OCI-LY1 (cell line): ENCODE results near the gene AMOTL1.

Source experiments
- H2AFZ ChIP-seq: fragments of 200-600 bp; sonication (generic), shearing (Covaris generic); 2 replicates; pipeline ENCODE4 v1.6.0; 2014; ENCODE audit warnings: antibody characterized with exemption, mild to moderate bottlenecking, low read length
- H3F3A ChIP-seq: fragments of 200-600 bp; sonication (generic), shearing (Covaris generic); 2 replicates; pipeline ENCODE4 v1.6.0; 2014; ENCODE audit warnings: mild to moderate bottlenecking, antibody characterized with exemption, low read length, moderate library complexity; ENCODE audit not compliant: insufficient read depth
- H3K27ac ChIP-seq: fragments of 200-600 bp; sonication (generic); 2 replicates; pipeline ENCODE4 v1.5.1; 2014; ENCODE audit warnings: low read length, mixed run types, mild to moderate bottlenecking, low read depth; ENCODE audit not compliant: poor library complexity, severe bottlenecking
- H3K27me3 ChIP-seq: fragments of 200-600 bp; sonication (generic); 2 replicates; pipeline ENCODE4 v1.6.0; 2014; ENCODE audit warnings: antibody characterized with exemption, mild to moderate bottlenecking, low read length, moderate library complexity; ENCODE audit not compliant: insufficient read depth
- H3K36me3 ChIP-seq: fragments of 200-600 bp; sonication (generic); 2 replicates; pipeline ENCODE4 v1.6.1; 2014; ENCODE audit warnings: mild to moderate bottlenecking, antibody characterized with exemption, low read length, moderate library complexity, mixed read lengths; ENCODE audit not compliant: insufficient read depth
- H3K4me1 ChIP-seq: fragments of 200-600 bp; sonication (generic); 2 replicates; pipeline ENCODE4 v1.5.1; 2014; ENCODE audit warnings: mild to moderate bottlenecking, low read length, moderate library complexity; ENCODE audit not compliant: insufficient read depth, severe bottlenecking
- H3K4me2 ChIP-seq: fragments of 200-600 bp; sonication (generic), shearing (Covaris generic); 2 replicates; pipeline ENCODE4 v1.6.1; 2014; ENCODE audit warnings: low read length
- H3K4me3 ChIP-seq: fragments of 200-600 bp; sonication (generic); 2 replicates; pipeline ENCODE4 v1.5.1; 2014; ENCODE audit warnings: low read length, low read depth, mild to moderate bottlenecking, mixed read lengths; ENCODE audit not compliant: poor library complexity, severe bottlenecking
- H3K79me2 ChIP-seq: fragments of 200-600 bp; shearing (Covaris generic); 2 replicates; pipeline ENCODE4 v1.6.1; 2016; ENCODE audit warnings: mixed run types, low read length, mixed read lengths; ENCODE audit not compliant: insufficient read depth
- H3K9ac ChIP-seq: fragments of 200-600 bp; sonication (generic), shearing (Covaris generic); 2 replicates; pipeline ENCODE4 v1.6.1; 2014; ENCODE audit warnings: mild to moderate bottlenecking, low read length, mixed read lengths
- H3K9me2 ChIP-seq: fragments of 200-600 bp; sonication (generic), shearing (Covaris generic); 2 replicates; pipeline ENCODE4 v1.6.1; 2014; ENCODE audit warnings: low read depth, mild to moderate bottlenecking, low read length, mixed read lengths
- H3K9me3 ChIP-seq: fragments of 200-600 bp; shearing (Covaris generic); 2 replicates; pipeline ENCODE4 v1.6.1; 2014; ENCODE audit warnings: low read length, mixed read lengths
- H4K20me1 ChIP-seq: fragments of 200-600 bp; sonication (generic), shearing (Covaris generic); 2 replicates; pipeline ENCODE4 v1.6.0; 2016; ENCODE audit warnings: mild to moderate bottlenecking, low read length; ENCODE audit not compliant: insufficient read depth
- EZH2 ChIP-seq: fragments of 200-600 bp; sonication (generic), shearing (Covaris generic); IDR thresholded peaks from 2 replicates; pipeline ENCODE4 v1.8.0; 2017; ENCODE audit warnings: borderline replicate concordance, mixed run types, mild to moderate bottlenecking, antibody characterized with exemption, low read length, moderate library complexity, mixed read lengths
- TF ChIP-seq, protein P1 (sequence below): fragments of 200-600 bp; sonication (generic), shearing (Covaris generic); IDR thresholded peaks from 2 replicates; pipeline ENCODE4 v1.5.1; 2017; ENCODE audit warnings: mild to moderate bottlenecking, antibody characterized with exemption, low read length, moderate library complexity, mixed read lengths

AMOTL1 gene

DNA sequence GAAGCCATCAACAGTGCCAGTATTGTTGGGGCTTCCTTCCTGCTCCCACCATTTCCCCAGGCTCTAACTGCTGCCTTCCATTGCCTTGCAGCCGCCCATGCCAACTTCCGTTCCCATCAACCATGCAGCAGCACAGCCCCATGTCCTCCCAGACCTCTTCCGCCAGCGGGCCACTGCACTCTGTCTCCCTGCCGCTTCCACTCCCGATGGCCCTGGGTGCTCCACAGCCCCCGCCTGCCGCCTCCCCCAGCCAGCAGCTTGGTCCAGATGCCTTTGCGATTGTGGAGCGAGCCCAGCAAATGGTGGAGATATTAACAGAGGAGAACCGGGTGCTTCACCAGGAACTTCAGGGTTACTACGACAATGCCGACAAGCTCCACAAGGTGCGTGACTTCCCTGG is 53.3 kb downstream of the AMOTL1 start:
- H3F3A ChIP-seq, result no peaks in the 10 kb centered on the region
- no peak overlapping the region for H3K4me2 ChIP-seq
- H3K79me2 ChIP-seq, result no peaks in the 10 kb centered on the region
- H3K9me3 ChIP-seq, result no peaks in the 10 kb centered on the region
- H3K27me3 ChIP-seq, result no peaks in the 10 kb centered on the region
- H3K9me2 ChIP-seq, result no peaks in the 10 kb centered on the region
- H3K4me3 ChIP-seq, result no peak overlapping the region
- no peak overlapping the region for H2AFZ ChIP-seq
- no peaks in the 10 kb centered on the region for H4K20me1 ChIP-seq
- no peaks in the 10 kb centered on the region for H3K36me3 ChIP-seq
- H3K4me1 ChIP-seq, result no peaks in the 10 kb centered on the region
- TF ChIP-seq, protein P1, sequence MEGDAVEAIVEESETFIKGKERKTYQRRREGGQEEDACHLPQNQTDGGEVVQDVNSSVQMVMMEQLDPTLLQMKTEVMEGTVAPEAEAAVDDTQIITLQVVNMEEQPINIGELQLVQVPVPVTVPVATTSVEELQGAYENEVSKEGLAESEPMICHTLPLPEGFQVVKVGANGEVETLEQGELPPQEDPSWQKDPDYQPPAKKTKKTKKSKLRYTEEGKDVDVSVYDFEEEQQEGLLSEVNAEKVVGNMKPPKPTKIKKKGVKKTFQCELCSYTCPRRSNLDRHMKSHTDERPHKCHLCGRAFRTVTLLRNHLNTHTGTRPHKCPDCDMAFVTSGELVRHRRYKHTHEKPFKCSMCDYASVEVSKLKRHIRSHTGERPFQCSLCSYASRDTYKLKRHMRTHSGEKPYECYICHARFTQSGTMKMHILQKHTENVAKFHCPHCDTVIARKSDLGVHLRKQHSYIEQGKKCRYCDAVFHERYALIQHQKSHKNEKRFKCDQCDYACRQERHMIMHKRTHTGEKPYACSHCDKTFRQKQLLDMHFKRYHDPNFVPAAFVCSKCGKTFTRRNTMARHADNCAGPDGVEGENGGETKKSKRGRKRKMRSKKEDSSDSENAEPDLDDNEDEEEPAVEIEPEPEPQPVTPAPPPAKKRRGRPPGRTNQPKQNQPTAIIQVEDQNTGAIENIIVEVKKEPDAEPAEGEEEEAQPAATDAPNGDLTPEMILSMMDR, result no peak
- no peak for TF ChIP-seq EZH2
- H3K9ac ChIP-seq, result no peak overlapping the region
- no peak overlapping the region for H3K27ac ChIP-seq

DNA sequence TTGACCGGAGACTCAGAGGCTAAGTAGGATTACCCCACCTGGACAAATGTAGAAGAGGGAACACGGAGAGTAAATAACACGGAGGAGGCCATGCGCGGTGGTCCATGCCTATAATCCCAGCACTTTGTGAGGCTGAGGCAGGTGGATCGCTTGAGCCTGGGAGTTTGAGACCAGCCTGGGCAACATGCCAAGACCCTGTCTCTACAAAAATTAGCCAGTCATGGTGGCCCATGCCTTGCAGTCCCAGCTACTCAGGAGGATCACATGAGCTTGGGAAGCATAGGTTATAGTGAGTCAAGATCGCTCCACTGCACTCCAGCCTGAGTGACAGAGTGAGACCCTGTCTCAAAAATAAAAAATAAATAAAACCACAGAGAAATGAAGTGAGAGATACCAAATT is 53.9 kb downstream of the AMOTL1 start:
- Histone ChIP-seq H3K9me2 (no peaks in the 10 kb centered on the region), H3K9ac (no peak overlapping the region), H3K4me1 (no peaks in the 10 kb centered on the region), H3K27me3 (no peaks in the 10 kb centered on the region), H3K27ac (no peak overlapping the region), H3K4me3 (no peak overlapping the region), H3K36me3 (no peaks in the 10 kb centered on the region), H3F3A (no peaks in the 10 kb centered on the region), H4K20me1 (no peaks in the 10 kb centered on the region), H3K79me2 (no peaks in the 10 kb centered on the region), H3K4me2 (no peak overlapping the region), H3K9me3 (no peaks in the 10 kb centered on the region), H2AFZ (no peak overlapping the region)
- TF ChIP-seq EZH2, result no peak
- TF ChIP-seq, protein P1, result no peak

DNA sequence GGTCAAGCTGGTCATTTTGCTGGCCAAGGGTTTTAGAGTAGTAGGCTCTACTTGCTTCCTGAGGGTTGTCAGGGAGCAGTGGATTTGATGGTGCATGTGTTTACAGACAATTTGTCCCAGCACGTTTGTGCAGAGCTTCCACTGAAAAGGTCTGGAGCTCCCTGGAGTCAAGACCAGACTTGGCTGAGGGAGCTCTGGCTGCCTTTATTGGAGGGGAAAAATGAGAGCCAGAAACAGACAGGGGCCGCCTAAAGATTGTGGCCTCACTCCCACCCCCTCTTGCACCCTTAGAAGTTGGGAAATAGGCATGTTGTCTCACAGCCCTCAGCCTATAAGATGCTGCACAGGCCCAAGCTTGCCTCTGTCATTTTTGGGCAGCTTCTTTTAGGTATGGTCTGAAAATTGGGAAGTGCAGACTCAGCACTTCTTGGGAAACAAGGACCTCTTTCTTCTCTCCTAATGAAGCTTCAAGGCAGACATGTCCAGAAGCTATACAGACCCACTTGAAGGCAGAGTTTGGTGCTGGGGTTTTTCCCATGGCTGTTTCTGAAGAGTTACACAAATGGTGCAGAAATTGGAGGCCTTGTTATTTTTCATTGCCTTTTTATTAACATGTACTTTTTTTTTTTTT is 55.1 kb downstream of the AMOTL1 start:
- no peaks in the 10 kb centered on the region for H3K36me3 ChIP-seq
- H3K9ac ChIP-seq, result no peak overlapping the region
- no peaks in the 10 kb centered on the region for H3K4me1 ChIP-seq
- H3K4me3 ChIP-seq, result no peak overlapping the region
- H3K79me2 ChIP-seq, result no peaks in the 10 kb centered on the region
- H3K27me3 ChIP-seq, result no peaks in the 10 kb centered on the region
- no peaks in the 10 kb centered on the region for H4K20me1 ChIP-seq
- no peaks in the 10 kb centered on the region for H3K9me3 ChIP-seq
- TF ChIP-seq, protein P1, result no peak
- no peak for TF ChIP-seq EZH2
- no peaks in the 10 kb centered on the region for H3K9me2 ChIP-seq
- no peaks in the 10 kb centered on the region for H3F3A ChIP-seq
- H2AFZ ChIP-seq, result no peak overlapping the region
- H3K27ac ChIP-seq, result no peak overlapping the region
- H3K4me2 ChIP-seq, result no peak overlapping the region
